PC-3 (cell line): ENCODE results near the gene FAM118B. TPM values are rescaled to one million over a fixed set of nuclear protein-coding genes. Genes with fewer than 3 reads are reported as not detected.

Experiments used
- ATAC-seq: fragments of 200-7000 bp; cut with Tn5 transposase; 2 replicates; pipeline ENCODE4 v1.9.1; 2020; ENCODE audit warnings: mild to moderate bottlenecking, moderate library complexity
- BruUV-seq: library from RNA; stranded (reverse); fragments of 400-500 nt; replicated peaks from 2 replicates; lab custom pipeline; 2021; lab: Mats Ljungman, UMichigan
- CTCF ChIA-PET: fragments of 300-600 bp; sonication (Branson Sonifier 250); formaldehyde crosslinking; loops from one replicate; lab custom pipeline; 2022; ENCODE audit warnings: antibody characterized with exemption; lab: Charles Lee
- POLR2A ChIA-PET: fragments of 300-600 bp; sonication (Branson Sonifier 250); formaldehyde crosslinking; loops from one replicate; lab custom pipeline; 2022; ENCODE audit warnings: antibody characterized with exemption; ENCODE audit not compliant: unreplicated experiment; lab: Charles Lee
- DNase-seq: peaks from one replicate; pipeline ENCODE4 v3.0.0-alpha.2; 2015
- H2AFZ ChIP-seq: fragments of 300-600 bp; sonication (generic); 2 replicates; pipeline ENCODE4 v1.6.0; 2016; ENCODE audit warnings: antibody characterized with exemption, low read length
- H3F3A ChIP-seq: fragments of 300-600 bp; sonication (generic); one replicate; pipeline ENCODE4 v1.6.0; 2017; ENCODE audit warnings: antibody characterized with exemption, low read length, control low read depth, mild to moderate bottlenecking; ENCODE audit not compliant: unreplicated experiment
- H3K27ac ChIP-seq: fragments of 300-600 bp; sonication (generic); 2 replicates; pipeline ENCODE4 v1.5.1; 2016; ENCODE audit warnings: mild to moderate bottlenecking, low read length
- H3K27me3 ChIP-seq: fragments of 300-600 bp; sonication (generic); 2 replicates; pipeline ENCODE4 v1.6.1; 2016; ENCODE audit warnings: low read length, mixed read lengths
- H3K36me3 ChIP-seq: fragments of 300-600 bp; sonication (generic); 2 replicates; pipeline ENCODE4 v1.6.1; 2016; ENCODE audit warnings: low read depth, mixed run types, low read length, mixed read lengths
- H3K4me1 ChIP-seq: fragments of 300-600 bp; sonication (generic); 2 replicates; pipeline ENCODE4 v1.5.1; 2016; ENCODE audit warnings: low read length; ENCODE audit not compliant: insufficient read depth
- H3K4me2 ChIP-seq: fragments of 300-600 bp; sonication (generic); 2 replicates; pipeline ENCODE4 v1.6.0; 2016; ENCODE audit warnings: low read length
- H3K4me3 ChIP-seq: fragments of 300-600 bp; sonication (generic); 2 replicates; pipeline ENCODE4 v1.5.1; 2016; ENCODE audit warnings: mild to moderate bottlenecking, low read length, mixed read lengths
- H3K79me2 ChIP-seq: fragments of 300-600 bp; sonication (generic); 2 replicates; pipeline ENCODE4 v1.6.1; 2017; ENCODE audit warnings: low read length, mixed read lengths
- H3K9ac ChIP-seq: fragments of 300-600 bp; sonication (generic); 2 replicates; pipeline ENCODE4 v1.6.0; 2016; ENCODE audit warnings: mild to moderate bottlenecking, low read length
- H3K9me2 ChIP-seq: fragments of 300-600 bp; sonication (generic); replicated peaks from 2 replicates; pipeline ENCODE4 v1.6.1; 2016; ENCODE audit warnings: mixed run types, low read length, mixed read lengths
- H3K9me3 ChIP-seq: fragments of 300-600 bp; sonication (generic); 2 replicates; pipeline ENCODE4 v1.6.1; 2016; ENCODE audit warnings: low read length, mixed read lengths
- H4K20me1 ChIP-seq: fragments of 300-600 bp; sonication (generic); 2 replicates; pipeline ENCODE4 v1.6.1; 2016; ENCODE audit warnings: low read length, mixed read lengths
- CTCF ChIP-seq: fragments of 300-600 bp; sonication (generic); conservative IDR thresholded peaks from 2 replicates; pipeline ENCODE4 v1.5.1; 2017; ENCODE audit warnings: antibody characterized with exemption, low read depth, mild to moderate bottlenecking, low read length
- EZH2 ChIP-seq: fragments of 300-600 bp; sonication (generic); IDR thresholded peaks from one replicate; pipeline ENCODE4 v1.6.1; 2017; ENCODE audit warnings: antibody characterized with exemption, mild to moderate bottlenecking, low read length; ENCODE audit not compliant: unreplicated experiment
- EZH2phosphoT487 ChIP-seq: fragments of 300-600 bp; sonication (generic); IDR thresholded peaks from 2 replicates; pipeline ENCODE4 v1.6.1; 2018; ENCODE audit warnings: mild to moderate bottlenecking, antibody characterized with exemption, low read length, borderline replicate concordance
- intact Hi-C: fragments of 100-400 bp; cut with micrococcal nuclease; formaldehyde crosslinking; loops from 2 replicates; pipeline ENCODE4 v1.9.0; 2023
- total RNA-seq: library from RNA; depleted of rRNA; stranded (reverse); fragments of >200 nt; gene quantifications from 2 replicates; pipeline ENCODE4 v1.2.3, GENCODE V29; 2014

FAM118B gene
- total RNA-seq, 1 experiment from 2014 or later = 24.3 TPM

- no peak overlapping the region for H3K27ac ChIP-seq
- H2AFZ ChIP-seq = no peak overlapping the region
- no peaks in the 10 kb centered on the region for H3F3A ChIP-seq
- no peak for DNase-seq
- no peaks in the 10 kb centered on the region for H3K9me2 ChIP-seq
- POLR2A ChIA-PET = no interaction called here
- no peak overlapping the region for H3K9ac ChIP-seq
- H3K4me1 ChIP-seq = no peaks in the 10 kb centered on the region
- no peak for ATAC-seq
- CTCF ChIA-PET = no interaction called here
- H3K36me3 ChIP-seq = no peaks in the 10 kb centered on the region
- no peaks in the 10 kb centered on the region for H3K27me3 ChIP-seq
- no TSS peak for BruUV-seq
- no peak for TF ChIP-seq EZH2phosphoT487
- TF ChIP-seq EZH2 = no peak
- TF ChIP-seq CTCF = no peak
- intact Hi-C loops = no loop called here
- no peaks in the 10 kb centered on the region for H3K79me2 ChIP-seq
- no peak overlapping the region for H3K4me2 ChIP-seq
- no peaks in the 10 kb centered on the region for H4K20me1 ChIP-seq
- no peaks in the 10 kb centered on the region for H3K9me3 ChIP-seq
- H3K4me3 ChIP-seq = no peak overlapping the region
Measured at GRCh38 chr11:126176853-126177470, 34.6 kb upstream of the FAM118B start.

GRCh38 chr11:126181939-126182730 is 29.4 kb upstream of the FAM118B start:
- H3K4me2 ChIP-seq = no peak overlapping the region
- no peaks in the 10 kb centered on the region for H3K4me1 ChIP-seq
- no peak overlapping the region for H3K27ac ChIP-seq
- no peak overlapping the region for H3K9ac ChIP-seq
- H4K20me1 ChIP-seq = no peaks in the 10 kb centered on the region
- no peaks in the 10 kb centered on the region for H3K79me2 ChIP-seq
- no peak overlapping the region for H3K4me3 ChIP-seq
- DNase-seq (no peak), ATAC-seq (no peak; the same call in 1 of the 2 replicates)
- CTCF ChIA-PET = no interaction called here
- no peaks in the 10 kb centered on the region for H3K9me3 ChIP-seq
- no peaks in the 10 kb centered on the region for H3F3A ChIP-seq
- TF ChIP-seq EZH2phosphoT487 (no peak), EZH2 (no peak), CTCF (no peak)
- H3K9me2 ChIP-seq = no peaks in the 10 kb centered on the region
- intact Hi-C loops = no loop called here
- POLR2A ChIA-PET = no interaction called here
- no peaks in the 10 kb centered on the region for H3K36me3 ChIP-seq
- no peak overlapping the region for H2AFZ ChIP-seq
- no TSS peak for BruUV-seq
- no peaks in the 10 kb centered on the region for H3K27me3 ChIP-seq
